HG02610 (cell line): ENCODE measurements around the gene EDN2.

Source experiments
- ATAC-seq: cut with Tn5 transposase; IDR thresholded peaks from one replicate; pipeline ENCODE4 v1.9.1; 2021; ENCODE audit warnings: mild to moderate bottlenecking, moderate library complexity; ENCODE audit not compliant: unreplicated experiment

The EDN2 gene

DNA sequence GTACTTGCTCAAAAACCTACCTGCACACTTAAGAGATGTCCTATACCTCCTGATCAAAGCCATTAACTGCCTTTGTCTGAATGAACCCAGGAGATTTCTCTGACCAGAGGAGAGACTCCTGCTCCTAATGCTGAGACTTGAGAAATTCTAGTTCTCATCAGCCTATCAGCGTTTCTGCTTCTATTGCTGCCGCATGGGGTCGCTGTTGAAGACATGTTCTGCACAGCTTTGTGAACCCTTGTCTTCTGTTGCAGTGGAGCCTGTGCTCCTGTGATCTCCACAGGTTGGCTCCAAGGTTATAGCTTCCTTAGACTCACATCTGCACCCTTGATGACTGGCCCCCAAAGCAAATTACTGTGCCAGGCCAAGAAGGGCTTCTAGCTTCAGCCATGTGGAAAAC lies 40.2 kb downstream of the EDN2 start:
- no peak for ATAC-seq

DNA sequence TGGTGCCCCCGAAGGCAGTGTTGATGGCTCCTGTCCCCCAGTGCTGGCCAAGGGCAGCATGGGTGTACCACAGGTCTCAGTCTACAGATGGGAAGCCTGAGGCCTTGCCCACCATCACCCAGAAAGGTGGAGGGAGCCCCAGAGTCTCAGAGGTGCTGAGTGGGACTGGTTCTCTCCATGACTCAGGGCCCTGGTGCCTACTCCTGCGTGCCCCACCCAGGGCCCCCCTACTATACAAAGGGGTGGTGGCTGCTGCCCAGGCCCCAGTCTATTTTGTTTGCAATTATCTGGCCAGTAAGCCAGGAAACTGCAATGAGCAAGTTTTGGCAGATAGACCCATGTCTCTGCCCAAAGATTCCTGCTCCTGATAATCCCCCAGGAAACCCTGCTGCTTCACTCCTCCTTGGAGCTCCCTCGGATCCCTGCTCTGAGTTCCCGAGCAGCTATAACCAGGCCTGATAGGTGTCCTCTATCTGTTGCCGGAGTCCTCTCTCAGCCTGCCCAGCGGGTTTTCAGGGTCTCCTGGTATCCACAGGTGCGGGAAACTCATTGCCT lies 41.7 kb downstream of the EDN2 start:
- ATAC-seq, result no peak

DNA sequence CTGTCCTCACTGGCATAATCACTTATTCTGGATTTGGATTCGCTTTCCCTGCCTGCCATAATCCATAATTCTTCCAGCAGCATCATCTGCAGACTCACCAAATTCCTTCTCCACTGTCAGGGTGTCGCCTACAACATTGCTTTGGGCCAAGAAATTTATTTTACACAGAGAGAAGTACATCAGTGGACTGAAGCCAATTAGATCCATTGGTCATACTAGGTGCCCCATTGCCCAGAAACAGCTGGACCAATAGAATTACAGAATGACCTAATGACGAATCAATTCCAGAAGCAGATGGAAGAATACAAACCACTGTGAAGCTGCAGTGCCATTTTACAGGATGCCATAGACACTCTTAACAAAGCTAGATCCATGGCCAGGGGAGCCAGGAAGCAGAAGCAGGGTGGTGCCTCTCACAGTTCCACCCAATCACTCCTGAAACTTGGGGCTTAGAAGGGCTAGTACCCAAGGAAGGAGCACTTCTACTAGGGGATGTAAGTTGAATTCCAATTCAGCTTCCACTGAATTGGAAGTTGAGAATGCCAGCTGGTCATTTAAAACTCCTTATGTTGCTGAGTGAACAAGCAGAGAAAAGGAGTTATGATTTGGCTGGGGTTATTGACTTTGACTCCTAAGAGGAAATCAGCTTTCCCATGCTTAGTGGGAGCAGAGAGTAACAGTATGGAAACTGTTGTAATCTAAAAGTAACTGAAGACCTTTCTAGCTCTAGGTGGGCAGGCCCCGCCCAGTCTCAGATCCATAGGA lies 44.0 kb downstream of the EDN2 start:
- no peak for ATAC-seq

DNA sequence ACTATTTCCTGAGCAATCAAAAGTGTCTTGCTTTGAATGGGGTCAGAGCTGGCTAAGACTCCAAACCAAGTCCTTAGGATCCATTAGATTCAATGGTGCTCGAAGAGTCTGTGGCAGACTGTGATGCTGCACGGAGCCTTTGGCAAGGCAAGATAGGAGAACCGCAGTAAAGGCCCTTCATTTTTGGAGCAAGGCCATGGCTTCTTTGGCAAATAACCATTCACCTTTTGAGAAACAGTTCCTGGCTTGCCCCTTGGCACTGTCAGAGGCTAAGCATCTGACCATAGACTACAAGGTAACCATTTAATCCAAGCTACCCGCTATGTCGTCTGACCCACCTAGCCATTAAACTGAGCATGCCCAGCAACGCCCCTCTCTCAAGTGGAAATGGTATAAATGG lies 45.2 kb downstream of the EDN2 start:
- ATAC-seq, result no peak

DNA sequence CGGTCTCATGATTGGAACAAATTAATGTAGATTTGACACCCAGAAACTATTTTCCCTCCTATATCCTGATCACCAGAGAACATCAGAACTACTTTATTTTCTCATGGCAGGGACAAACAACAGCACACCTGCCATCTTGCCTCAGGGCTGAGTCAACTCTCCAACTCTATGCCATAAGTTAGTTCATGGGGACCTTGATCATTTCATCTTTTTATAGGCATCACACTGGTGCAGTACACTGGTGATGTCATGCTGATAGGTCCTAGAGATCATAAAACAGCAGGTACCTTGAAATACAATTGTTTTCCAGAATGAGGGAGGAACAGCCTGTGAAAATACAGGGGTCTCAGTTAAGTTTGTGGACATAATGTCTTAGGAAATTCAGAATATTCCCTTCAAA lies 45.8 kb downstream of the EDN2 start:
- no peak for ATAC-seq

DNA sequence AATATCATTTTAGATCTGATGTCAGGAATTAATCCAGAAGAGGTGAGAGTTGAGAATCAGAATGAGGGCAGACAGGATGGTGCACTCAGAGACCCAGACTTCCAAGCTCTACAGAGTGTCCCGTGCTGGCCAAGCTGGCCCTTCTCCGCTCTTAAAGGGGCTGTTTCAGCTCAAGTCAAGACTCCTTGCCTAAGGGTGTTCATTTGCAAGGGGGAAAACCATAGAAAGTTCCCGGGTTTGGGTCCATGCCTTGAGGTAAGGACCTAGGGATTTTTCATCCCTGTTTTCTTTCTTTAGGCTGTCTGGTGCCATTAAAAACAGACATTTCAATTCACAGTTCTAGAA lies 47.5 kb downstream of the EDN2 start:
- ATAC-seq, result no peak

DNA sequence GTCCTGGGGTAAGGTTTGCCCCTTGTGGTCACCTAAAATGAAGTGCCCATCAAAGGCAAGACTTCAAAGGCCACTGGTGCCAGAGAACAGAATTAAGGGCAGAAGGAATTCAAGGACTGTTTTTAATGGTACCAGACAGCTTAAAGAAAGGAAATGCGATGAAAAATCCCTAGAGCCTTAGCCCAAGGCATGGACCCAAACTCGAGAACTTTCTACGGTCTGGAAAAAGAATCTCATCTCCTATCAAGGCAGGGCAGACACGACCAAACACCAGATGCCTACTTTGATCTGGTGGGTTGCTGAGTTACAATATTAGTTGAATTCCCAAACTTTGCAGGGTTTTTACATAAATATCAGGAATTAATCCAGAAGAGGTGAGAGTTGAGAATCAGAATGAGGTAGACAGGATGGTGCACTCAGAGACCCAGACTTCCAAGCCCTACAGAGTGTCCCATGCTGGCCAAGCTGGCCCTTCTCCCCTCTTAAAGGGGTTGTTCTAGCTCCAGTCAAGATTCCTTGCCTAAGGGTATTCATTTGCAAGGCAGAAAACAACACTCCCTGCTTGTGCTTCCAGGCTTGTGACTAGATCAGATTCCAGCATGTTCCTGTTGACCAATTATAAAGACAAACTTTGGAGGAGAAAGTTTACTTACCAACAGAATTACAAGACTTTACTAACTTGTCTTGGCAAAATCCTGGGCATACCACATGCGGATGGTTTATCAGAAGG lies 48.0 kb downstream of the EDN2 start:
- ATAC-seq, result no peak

DNA sequence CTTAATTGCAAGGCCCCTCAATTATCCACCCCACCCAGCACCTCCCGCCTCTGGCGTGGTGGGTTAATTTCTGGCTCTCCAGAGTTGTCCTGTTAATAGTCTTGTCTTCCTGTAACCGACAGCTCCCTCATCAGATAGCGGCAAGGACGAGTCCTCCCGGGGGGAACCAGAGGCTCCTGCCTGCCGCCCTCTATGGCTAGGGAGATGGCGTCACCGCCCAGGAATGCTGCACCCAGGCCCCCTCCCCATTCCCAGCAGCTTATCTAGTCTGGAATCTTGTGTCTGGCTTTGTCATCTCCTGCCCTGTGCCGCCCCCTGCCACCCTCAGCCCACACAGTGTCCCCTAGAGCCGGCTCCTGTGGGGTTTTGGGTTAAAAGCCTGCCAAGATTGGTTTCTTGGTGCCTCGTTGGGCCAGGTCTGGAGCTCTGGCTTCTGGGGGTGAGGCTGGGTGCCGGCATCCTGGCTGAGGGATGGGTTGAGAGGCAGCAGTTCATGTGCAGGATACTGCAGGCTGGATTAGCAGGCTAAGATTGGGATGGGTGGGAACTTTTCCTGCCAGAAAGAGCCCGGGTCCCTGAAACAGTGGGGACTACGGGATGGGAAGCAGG lies 48.8 kb downstream of the EDN2 start:
- no peak for ATAC-seq

DNA sequence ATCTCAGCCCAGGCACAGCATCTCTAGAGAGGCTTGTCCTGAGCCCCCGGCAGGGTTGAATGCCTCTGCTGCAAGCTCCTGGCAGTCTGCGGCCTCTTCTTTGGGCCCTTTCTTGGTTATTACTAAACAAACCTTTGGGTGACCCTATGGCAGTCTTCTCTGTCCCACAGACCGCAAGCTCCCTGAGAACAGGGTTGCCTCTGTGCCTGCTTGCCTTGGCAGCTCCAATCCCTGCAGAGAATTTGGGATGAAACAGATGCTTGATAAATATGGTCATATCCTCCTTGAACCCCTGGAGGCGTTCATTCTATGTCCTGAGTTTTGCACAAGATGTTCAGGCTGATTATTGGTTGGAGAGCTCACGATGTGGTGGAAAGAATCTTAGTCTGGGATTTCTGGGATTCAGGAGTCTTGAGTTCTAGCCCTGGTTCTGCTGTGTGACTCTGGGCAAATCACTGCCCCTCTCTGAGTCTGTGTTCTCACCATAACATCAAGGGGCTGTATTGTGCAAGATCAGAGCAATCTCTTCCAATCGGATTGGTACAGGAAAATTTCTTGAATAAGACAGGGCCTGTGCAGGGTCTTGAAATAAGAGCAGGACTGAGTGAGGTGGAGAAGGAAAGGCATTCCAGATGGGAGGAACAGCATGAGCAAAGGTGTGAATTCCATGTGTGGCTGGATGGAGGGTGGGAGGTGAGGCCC lies 49.6 kb downstream of the EDN2 start:
- ATAC-seq, result no peak

DNA sequence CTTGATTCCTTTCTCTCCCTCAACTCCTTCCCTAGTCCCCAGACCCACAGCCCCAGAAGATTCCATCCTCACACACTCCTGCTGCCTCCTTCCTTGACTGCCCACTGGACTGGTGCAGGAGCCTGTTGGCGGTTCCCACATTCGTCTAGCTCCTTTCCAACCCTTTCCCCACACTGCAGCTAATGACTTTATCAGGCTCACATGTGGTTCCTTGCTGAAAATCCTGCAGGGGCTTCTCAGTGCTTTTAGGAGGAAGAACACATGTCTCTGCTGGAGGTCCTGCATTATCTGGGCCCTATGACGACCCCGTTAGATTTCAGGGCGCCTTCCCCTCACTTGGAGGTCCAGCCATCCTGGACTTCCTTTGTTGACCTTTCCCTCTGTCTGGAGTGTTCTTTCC lies 50.2 kb downstream of the EDN2 start:
- no peak for ATAC-seq

DNA sequence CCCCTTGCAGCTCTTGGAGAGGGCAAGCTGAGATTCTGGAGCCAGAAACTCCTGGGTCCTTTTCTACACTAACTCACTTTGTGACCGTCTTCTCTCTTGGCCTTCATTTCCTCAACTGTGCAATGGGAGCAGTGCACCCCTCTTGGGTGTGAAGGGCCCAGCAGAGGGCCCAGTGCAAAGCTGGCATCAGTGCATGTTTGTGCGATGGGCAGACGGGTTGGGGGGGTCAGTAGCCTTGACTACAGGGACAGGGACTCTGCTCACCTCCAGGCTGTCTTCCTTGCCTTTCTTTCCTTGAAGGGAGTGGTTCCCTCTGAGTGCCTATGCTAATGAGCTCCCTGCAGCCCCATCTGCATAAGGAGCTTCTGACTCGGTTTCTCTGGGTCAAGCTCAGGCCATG lies 51.0 kb downstream of the EDN2 start:
- no peak for ATAC-seq

DNA sequence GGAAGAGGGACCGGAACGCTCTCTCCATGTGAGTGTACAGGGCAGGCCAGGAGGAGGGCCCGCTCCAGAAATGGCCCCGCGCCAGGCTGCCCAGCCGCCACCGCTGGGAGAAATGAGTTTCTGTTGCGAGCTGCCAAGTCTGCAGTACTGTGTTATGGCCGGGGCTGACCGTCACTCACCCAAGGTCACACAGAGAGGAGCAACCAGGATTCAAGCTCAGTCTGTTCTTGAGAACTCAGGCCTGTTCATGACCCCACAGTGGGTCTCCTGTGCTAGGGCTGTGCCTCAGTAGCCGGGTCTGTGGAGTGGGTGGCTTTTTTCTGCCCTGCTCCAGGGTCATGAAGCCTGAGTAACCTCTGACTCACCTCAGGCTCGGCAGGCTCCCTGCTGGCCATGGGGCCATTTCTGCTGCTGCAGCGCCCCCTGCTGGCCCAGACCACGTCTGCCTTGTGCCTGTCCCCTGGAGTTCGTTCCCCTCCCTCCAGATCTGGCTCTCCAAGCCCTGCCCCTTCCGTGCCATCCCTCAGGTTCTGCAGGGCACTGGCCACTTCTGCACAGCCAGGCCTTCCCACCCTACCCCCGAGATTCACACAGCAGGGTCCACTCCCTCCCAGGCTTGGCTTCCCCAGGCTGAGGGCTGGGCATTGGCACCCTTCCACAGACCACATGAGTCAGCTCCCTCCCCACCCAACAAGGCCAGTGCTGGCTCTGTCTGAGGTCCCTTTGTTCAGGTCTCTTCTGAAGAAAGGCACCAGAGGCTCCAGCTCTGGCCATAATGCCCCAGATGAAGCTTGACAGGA lies 51.8 kb downstream of the EDN2 start:
- no peak for ATAC-seq

DNA sequence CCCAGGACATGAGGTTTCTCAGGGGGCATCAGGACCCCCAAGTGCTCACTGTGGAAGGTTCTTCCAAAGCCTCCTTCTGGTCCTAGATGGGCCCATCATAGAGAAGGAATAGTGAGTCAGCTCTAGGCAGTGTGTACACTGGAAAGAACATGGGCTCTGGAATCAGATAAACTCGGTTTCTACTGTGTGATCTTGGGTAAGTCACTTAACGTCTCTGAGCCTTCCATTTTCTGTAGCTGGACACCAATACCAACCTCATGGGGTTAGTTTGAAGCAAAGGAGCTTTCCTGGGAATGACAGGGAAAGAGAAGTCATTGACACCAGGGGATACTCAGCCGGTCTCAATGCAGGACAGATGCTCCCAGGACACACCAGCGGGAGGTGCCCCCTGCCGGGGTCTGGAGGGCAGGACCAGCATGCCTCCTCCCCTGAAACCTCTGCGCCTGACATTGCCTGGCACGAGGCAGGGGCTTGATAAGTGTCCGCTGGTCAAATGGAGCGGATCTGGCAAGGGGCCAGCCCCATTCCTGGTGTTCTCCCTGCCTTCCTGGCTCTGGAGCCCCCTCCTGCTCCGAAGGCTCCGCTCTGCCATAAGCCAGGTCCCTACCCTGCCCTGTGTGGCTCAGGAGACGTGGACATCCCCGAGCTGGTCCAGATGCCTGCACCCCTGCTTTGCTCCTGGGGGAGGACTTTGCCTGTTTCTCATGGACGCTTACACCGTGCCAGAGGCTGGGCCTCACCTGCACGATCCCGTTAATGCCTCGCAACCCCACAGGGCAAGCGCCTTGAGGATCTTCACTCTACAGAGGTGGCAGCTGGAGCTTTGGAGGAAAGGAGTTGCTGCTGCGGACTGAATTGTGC lies 52.8 kb downstream of the EDN2 start:
- no peak for ATAC-seq

DNA sequence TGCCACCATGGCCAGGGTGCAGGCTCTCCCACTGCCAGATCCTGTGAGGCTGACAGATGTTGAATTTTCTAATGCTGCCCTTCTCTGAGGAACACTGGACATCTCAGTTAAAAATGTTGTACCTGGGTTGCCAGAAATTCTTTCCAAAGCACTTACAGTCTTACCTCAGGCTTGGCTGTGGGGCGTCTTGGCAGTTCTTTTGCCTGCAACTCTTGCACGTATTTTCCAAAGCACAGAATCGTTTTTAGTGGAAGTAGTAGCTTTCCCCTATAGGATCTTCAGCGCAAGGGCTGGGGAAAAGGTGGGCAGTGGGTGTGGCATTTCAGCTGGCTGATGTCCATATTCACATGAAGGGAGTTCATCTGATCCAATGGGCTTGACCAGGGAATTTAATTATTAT lies 53.9 kb downstream of the EDN2 start:
- ATAC-seq, result no peak

DNA sequence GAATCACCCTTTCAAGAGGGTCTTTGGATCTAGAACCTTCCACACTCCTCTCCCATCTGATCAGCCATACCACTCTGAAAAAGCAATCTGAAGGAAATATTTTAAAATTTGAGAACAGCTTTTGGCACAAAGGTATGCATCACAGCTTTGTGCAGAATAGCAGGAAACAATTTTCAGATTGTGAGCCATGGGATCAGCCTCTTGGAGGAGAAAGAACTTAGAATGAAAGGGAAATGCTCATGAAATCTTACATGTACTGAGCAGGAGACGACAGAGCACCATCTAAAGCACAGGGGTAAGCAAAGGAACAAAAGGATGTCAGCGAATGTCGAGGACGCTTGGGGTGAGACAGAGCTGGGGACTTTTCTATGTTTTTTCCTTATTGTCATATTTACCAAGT lies 54.4 kb downstream of the EDN2 start:
- no peak for ATAC-seq

DNA sequence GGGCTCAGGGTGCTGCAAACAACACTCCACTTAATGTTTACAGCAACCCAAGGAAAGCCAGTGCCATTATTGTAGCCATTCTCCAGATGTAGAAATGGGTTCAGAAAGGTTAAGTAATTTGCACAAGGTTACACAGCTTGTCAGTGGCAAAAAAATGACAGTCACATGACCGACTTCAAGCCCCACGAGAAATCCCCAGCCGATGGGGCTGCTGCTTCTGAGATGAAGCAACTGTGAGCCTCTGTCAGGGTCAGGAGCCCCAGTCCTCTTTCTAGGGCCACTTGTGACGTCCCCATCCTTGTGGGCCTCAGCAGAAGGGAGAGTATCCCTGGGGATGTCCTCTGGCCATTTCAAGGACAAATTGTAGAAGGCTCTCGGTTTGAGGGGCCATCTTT lies 54.8 kb downstream of the EDN2 start:
- no peak for ATAC-seq
